Measurements from ENCODE around the gene MATCAP1.

Gene MATCAP1

GRCh38 chr16:67208154-67208896 is 24.6 kb upstream of the MATCAP1 start:
- peak in 1 of 2 donors; percentile 80 for DNase-seq
- peaks cover 13% of the 10 kb centered on the region for H3K79me1 ChIP-seq (ENCODE audit: low read length)

GRCh38 chr16:67207249-67208091 is 23.7 kb upstream of the MATCAP1 start:
- no peak overlapping the region for H3K4ac ChIP-seq (ENCODE audit: low read depth, low read length)
- peak overlapping the region; percentile 0 for H3K14ac ChIP-seq (ENCODE audit: low read length)
- H3K4me3 ChIP-seq (ENCODE audit: low read depth, low read length), result no peak overlapping the region
- no peaks in the 10 kb centered on the region for H3K79me2 ChIP-seq (ENCODE audit: control insufficient read depth, insufficient read depth, low read length, poor library complexity)
- no peak overlapping the region for H4K12ac ChIP-seq (ENCODE audit: low read depth, low read length)
- no peak overlapping the region for H4K8ac ChIP-seq (ENCODE audit: low read depth, low read length)
- peaks cover 16 to 17% of the 10 kb centered on the region in 2 experiments for H3K36me3 ChIP-seq (ENCODE audit: control insufficient read depth in 1 of 2, insufficient read depth in 2 of 2, low read length in 2 of 2)
- H3K79me1 ChIP-seq (ENCODE audit: low read length), result peaks cover 9% of the 10 kb centered on the region
- H4K91ac ChIP-seq (ENCODE audit: low read depth, low read length), result peak overlapping the region; percentile 33
- peaks cover 22 to 26% of the 10 kb centered on the region in 2 experiments for H3K4me1 ChIP-seq (ENCODE audit: control insufficient read depth in 1 of 2, insufficient read depth in 2 of 2, low read length in 2 of 2)
- peak overlapping the region; percentile 0 for H3K27ac ChIP-seq (ENCODE audit: low read depth, low read length)
- H3K9me3 ChIP-seq (ENCODE audit: insufficient read depth, low read depth, low read length), result peaks cover 5% of the 10 kb centered on the region
- H2AK5ac ChIP-seq (ENCODE audit: low read length), result no peak overlapping the region
- no peaks in the 10 kb centered on the region for H3K27me3 ChIP-seq (ENCODE audit: insufficient read depth, low read length)
- H2AFZ ChIP-seq (ENCODE audit: insufficient read depth, low read length, poor library complexity), result no peak overlapping the region
- no CpG with 5 or more reads among the region's 21 CpGs for WGBS (ENCODE audit: extremely low coverage, insufficient coverage, insufficient read length)
- H3K18ac ChIP-seq (ENCODE audit: low read length), result no peak overlapping the region
- no peak overlapping the region for H3K9ac ChIP-seq (ENCODE audit: low read length)
- H2BK120ac ChIP-seq (ENCODE audit: insufficient read depth, low read length, poor library complexity), result peak overlapping the region; percentile 23
- H2BK5ac ChIP-seq (ENCODE audit: low read depth, low read length, poor library complexity), result no peak overlapping the region
- no peak overlapping the region for H2BK12ac ChIP-seq (ENCODE audit: low read length)
- H3K23ac ChIP-seq (ENCODE audit: low read length), result no peak overlapping the region
- no peak overlapping the region for H3K4me2 ChIP-seq (ENCODE audit: low read length)
- DNase-seq, result peak; percentile 98

More at GRCh38 chr16:67208154-67208896, 24.6 kb upstream of the MATCAP1 start:
- H3K9ac ChIP-seq (ENCODE audit: low read length), result no peak overlapping the region
- no peaks in the 10 kb centered on the region for H3K27me3 ChIP-seq (ENCODE audit: insufficient read depth, low read length)
- peaks cover 5% of the 10 kb centered on the region for H3K9me3 ChIP-seq (ENCODE audit: insufficient read depth, low read depth, low read length)
- H3K79me2 ChIP-seq (ENCODE audit: control insufficient read depth, insufficient read depth, low read length, poor library complexity), result peaks cover 2% of the 10 kb centered on the region
- no peak overlapping the region for H2AK5ac ChIP-seq (ENCODE audit: low read length)
- no peak overlapping the region for H3K4me3 ChIP-seq (ENCODE audit: low read depth, low read length)
- H3K36me3 ChIP-seq (ENCODE audit: control insufficient read depth in 1 of 2, insufficient read depth in 2 of 2, low read length in 2 of 2), result peaks cover 9 to 10% of the 10 kb centered on the region in 2 experiments
- H4K91ac ChIP-seq (ENCODE audit: low read depth, low read length), result no peak overlapping the region
- no peak overlapping the region for H2AFZ ChIP-seq (ENCODE audit: insufficient read depth, low read length, poor library complexity)
- H3K23ac ChIP-seq (ENCODE audit: low read length), result no peak overlapping the region
- H3K4me2 ChIP-seq (ENCODE audit: low read length), result no peak overlapping the region
- no peak overlapping the region for H4K12ac ChIP-seq (ENCODE audit: low read depth, low read length)
- H2BK120ac ChIP-seq (ENCODE audit: insufficient read depth, low read length, poor library complexity), result no peak overlapping the region
- H3K4ac ChIP-seq (ENCODE audit: low read depth, low read length), result no peak overlapping the region
- no peak overlapping the region for H4K8ac ChIP-seq (ENCODE audit: low read depth, low read length)
- no peak overlapping the region for H3K27ac ChIP-seq (ENCODE audit: low read depth, low read length)
- no peak overlapping the region for H2BK5ac ChIP-seq (ENCODE audit: low read depth, low read length, poor library complexity)
- H2BK12ac ChIP-seq (ENCODE audit: low read length), result peak overlapping the region; percentile 10
- H3K14ac ChIP-seq (ENCODE audit: low read length), result no peak overlapping the region
- H3K4me1 ChIP-seq (ENCODE audit: control insufficient read depth in 1 of 2, insufficient read depth in 2 of 2, low read length in 2 of 2), result peaks cover 26 to 31% of the 10 kb centered on the region in 2 experiments
- no CpG with 5 or more reads among the region's 11 CpGs for WGBS (ENCODE audit: extremely low coverage, insufficient coverage, insufficient read length)
- no peak overlapping the region for H3K18ac ChIP-seq (ENCODE audit: low read length)

DNA sequence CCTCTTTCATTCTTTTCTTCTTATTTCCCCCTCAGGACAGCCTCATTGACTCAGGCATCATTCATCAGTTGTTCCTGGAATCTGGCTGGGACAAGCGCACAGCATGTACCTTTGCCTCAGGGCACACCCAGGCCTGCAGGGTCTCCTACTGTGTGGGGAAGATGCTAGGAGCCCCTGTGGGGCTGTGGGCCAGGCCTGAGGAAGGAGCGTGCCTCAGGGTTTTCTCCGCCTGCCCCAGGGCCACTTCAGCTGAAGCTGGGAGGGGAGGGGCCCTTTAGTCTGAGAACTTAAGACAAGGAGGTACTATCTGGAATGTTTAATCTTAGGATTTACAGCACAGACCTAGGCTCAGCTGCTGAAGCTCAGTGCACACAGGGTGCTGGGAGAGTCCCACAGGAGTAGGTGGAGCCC is 23.1 kb upstream of the MATCAP1 start:
- Histone ChIP-seq H3K27ac (ENCODE audit: low read depth, low read length) (no peak overlapping the region), H2BK120ac (ENCODE audit: insufficient read depth, low read length, poor library complexity) (peak overlapping the region; percentile 23), H3K9me3 (ENCODE audit: insufficient read depth, low read depth, low read length) (peaks cover 5% of the 10 kb centered on the region), H3K4me1 (ENCODE audit: control insufficient read depth in 1 of 2, insufficient read depth in 2 of 2, low read length in 2 of 2) (peaks cover 22 to 26% of the 10 kb centered on the region in 2 experiments), H3K23ac (ENCODE audit: low read length) (no peak overlapping the region), H3K9ac (ENCODE audit: low read length) (no peak overlapping the region), H3K14ac (ENCODE audit: low read length) (no peak overlapping the region), H3K36me3 (ENCODE audit: control insufficient read depth in 1 of 2, insufficient read depth in 2 of 2, low read length in 2 of 2) (peaks cover 23 to 24% of the 10 kb centered on the region in 2 experiments), H3K79me1 (ENCODE audit: low read length) (peaks cover 9% of the 10 kb centered on the region), H4K12ac (ENCODE audit: low read depth, low read length) (no peak overlapping the region), H3K79me2 (ENCODE audit: control insufficient read depth, insufficient read depth, low read length, poor library complexity) (no peaks in the 10 kb centered on the region), H2BK5ac (ENCODE audit: low read depth, low read length, poor library complexity) (no peak overlapping the region), H3K4me3 (ENCODE audit: low read depth, low read length) (no peak overlapping the region), H3K27me3 (ENCODE audit: insufficient read depth, low read length) (no peaks in the 10 kb centered on the region), H3K4me2 (ENCODE audit: low read length) (no peak overlapping the region), H3K18ac (ENCODE audit: low read length) (no peak overlapping the region), H2BK12ac (ENCODE audit: low read length) (no peak overlapping the region), H2AFZ (ENCODE audit: insufficient read depth, low read length, poor library complexity) (no peak overlapping the region), H3K4ac (ENCODE audit: low read depth, low read length) (no peak overlapping the region), H4K91ac (ENCODE audit: low read depth, low read length) (peak overlapping the region; percentile 33), H4K8ac (ENCODE audit: low read depth, low read length) (no peak overlapping the region), H2AK5ac (ENCODE audit: low read length) (no peak overlapping the region)
- WGBS (ENCODE audit: extremely low coverage, insufficient coverage, insufficient read length), result no CpG with 5 or more reads among the region's 3 CpGs
- DNase-seq, result peak; percentile 99 to 100

DNA sequence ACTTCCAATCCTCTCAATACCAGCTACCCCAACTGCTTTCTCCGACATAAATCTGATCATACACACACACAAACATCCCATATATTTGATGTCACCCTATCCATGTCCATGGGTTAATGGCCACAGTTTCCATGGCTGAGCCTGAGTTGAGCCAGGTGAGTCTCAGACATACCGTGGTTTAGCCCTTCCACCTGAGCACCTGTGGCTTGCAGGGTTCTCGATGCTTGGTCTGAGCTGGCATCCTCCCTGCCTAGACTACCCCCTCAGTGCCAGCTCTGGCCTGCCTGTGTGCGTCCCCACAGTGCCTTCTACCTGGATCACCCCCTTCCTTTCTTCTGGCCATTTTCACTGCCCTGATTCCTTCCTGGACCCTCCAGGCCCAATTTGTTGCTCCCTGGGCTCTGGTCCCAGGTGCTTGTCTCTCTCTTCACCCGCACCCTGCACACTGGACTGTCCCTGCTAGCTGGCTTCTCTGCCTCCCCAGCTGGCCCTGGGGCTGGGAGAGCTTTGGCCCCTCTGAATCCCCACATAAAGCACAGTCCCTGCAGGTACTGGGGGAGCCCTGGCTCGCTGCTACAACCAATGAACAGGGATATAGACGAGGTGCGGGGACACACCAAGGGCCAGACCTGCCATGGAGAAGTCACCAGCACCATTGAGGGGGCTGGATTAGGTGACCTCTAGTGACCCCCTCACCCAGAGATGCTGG is 22.5 kb upstream of the MATCAP1 start:
- H4K12ac ChIP-seq (ENCODE audit: low read depth, low read length), result no peak overlapping the region
- H3K9ac ChIP-seq (ENCODE audit: low read length), result no peak overlapping the region
- no peak overlapping the region for H2BK5ac ChIP-seq (ENCODE audit: low read depth, low read length, poor library complexity)
- H3K79me2 ChIP-seq (ENCODE audit: control insufficient read depth, insufficient read depth, low read length, poor library complexity), result no peaks in the 10 kb centered on the region
- H4K8ac ChIP-seq (ENCODE audit: low read depth, low read length), result no peak overlapping the region
- H3K4ac ChIP-seq (ENCODE audit: low read depth, low read length), result no peak overlapping the region
- no peak overlapping the region for H3K27ac ChIP-seq (ENCODE audit: low read depth, low read length)
- H3K27me3 ChIP-seq (ENCODE audit: insufficient read depth, low read length), result no peaks in the 10 kb centered on the region
- no peak overlapping the region for H3K23ac ChIP-seq (ENCODE audit: low read length)
- H2BK12ac ChIP-seq (ENCODE audit: low read length), result no peak overlapping the region
- H3K4me2 ChIP-seq (ENCODE audit: low read length), result no peak overlapping the region
- H3K79me1 ChIP-seq (ENCODE audit: low read length), result peaks cover 9% of the 10 kb centered on the region
- H2BK120ac ChIP-seq (ENCODE audit: insufficient read depth, low read length, poor library complexity), result peak overlapping the region; percentile 13
- peaks cover 5% of the 10 kb centered on the region for H3K9me3 ChIP-seq (ENCODE audit: insufficient read depth, low read depth, low read length)
- no CpG with 5 or more reads among the region's 8 CpGs for WGBS (ENCODE audit: extremely low coverage, insufficient coverage, insufficient read length)
- no peak for DNase-seq
- peaks cover 22 to 26% of the 10 kb centered on the region in 2 experiments for H3K4me1 ChIP-seq (ENCODE audit: control insufficient read depth in 1 of 2, insufficient read depth in 2 of 2, low read length in 2 of 2)
- H3K14ac ChIP-seq (ENCODE audit: low read length), result peak overlapping the region; percentile 9
- H3K4me3 ChIP-seq (ENCODE audit: low read depth, low read length), result no peak overlapping the region
- peaks cover 28 to 29% of the 10 kb centered on the region in 2 experiments for H3K36me3 ChIP-seq (ENCODE audit: control insufficient read depth in 1 of 2, insufficient read depth in 2 of 2, low read length in 2 of 2)
- no peak overlapping the region for H4K91ac ChIP-seq (ENCODE audit: low read depth, low read length)
- no peak overlapping the region for H2AK5ac ChIP-seq (ENCODE audit: low read length)
- peak overlapping the region; percentile 30 for H3K18ac ChIP-seq (ENCODE audit: low read length)
- H2AFZ ChIP-seq (ENCODE audit: insufficient read depth, low read length, poor library complexity), result no peak overlapping the region

Measured in trophoblast cell (in vitro differentiated cells and primary cell).